DOHH2 (cell line): Measurements from ENCODE around the gene MARK3.

Source experiments
- H3F3A ChIP-seq: fragments of 200-600 bp; sonication (generic), shearing (Covaris generic); 2 replicates; pipeline ENCODE4 v1.6.0; 2016; ENCODE audit warnings: antibody characterized with exemption, mild to moderate bottlenecking; ENCODE audit not compliant: control insufficient read depth, insufficient read depth
- H3K27ac ChIP-seq: fragments of 200-600 bp; sonication (generic); 2 replicates; pipeline ENCODE4 v1.5.1; 2014; ENCODE audit warnings: low read depth, mild to moderate bottlenecking, low read length, moderate library complexity
- H3K27me3 ChIP-seq: fragments of 200-600 bp; sonication (generic); 2 replicates; pipeline ENCODE4 v1.6.1; 2014; ENCODE audit warnings: mild to moderate bottlenecking, low read length, mixed read lengths; ENCODE audit not compliant: control insufficient read depth
- H3K36me3 ChIP-seq: fragments of 200-600 bp; sonication (generic); 2 replicates; pipeline ENCODE4 v1.6.1; 2014; ENCODE audit warnings: mild to moderate bottlenecking, low read length, moderate library complexity, mixed read lengths; ENCODE audit not compliant: control insufficient read depth
- H3K4me1 ChIP-seq: fragments of 200-600 bp; sonication (generic); 2 replicates; pipeline ENCODE4 v1.6.1; 2014; ENCODE audit warnings: mild to moderate bottlenecking, low read length, mixed read lengths; ENCODE audit not compliant: control insufficient read depth
- H3K4me2 ChIP-seq: fragments of 200-600 bp; sonication (generic); 2 replicates; pipeline ENCODE4 v1.6.0; 2014; ENCODE audit warnings: mild to moderate bottlenecking, low read length, moderate library complexity
- H3K4me3 ChIP-seq: fragments of 200-600 bp; sonication (generic); 2 replicates; pipeline ENCODE4 v1.5.1; 2014; ENCODE audit warnings: mild to moderate bottlenecking, low read length, mixed read lengths
- H3K79me2 ChIP-seq: fragments of 200-600 bp; sonication (generic); 2 replicates; pipeline ENCODE4 v1.6.1; 2014; ENCODE audit warnings: mild to moderate bottlenecking, low read length, mixed read lengths; ENCODE audit not compliant: control insufficient read depth
- H3K9me2 ChIP-seq: fragments of 200-600 bp; sonication (generic); replicated peaks from 2 replicates; pipeline ENCODE4 v1.6.1; 2014; ENCODE audit warnings: mild to moderate bottlenecking, low read length, mixed read lengths; ENCODE audit not compliant: control insufficient read depth
- H3K9me3 ChIP-seq: fragments of 200-600 bp; sonication (generic); 2 replicates; pipeline ENCODE4 v1.6.1; 2014; ENCODE audit warnings: antibody characterized with exemption, low read length, mixed read lengths; ENCODE audit not compliant: control insufficient read depth, insufficient read depth
- H4K20me1 ChIP-seq: fragments of 200-600 bp; sonication (generic); 2 replicates; pipeline ENCODE4 v1.6.0; 2014; ENCODE audit warnings: low read depth, mild to moderate bottlenecking, antibody characterized with exemption, low read length, moderate library complexity; ENCODE audit not compliant: control insufficient read depth, insufficient read depth
- CTCF ChIP-seq: fragments of 200-600 bp; sonication (generic); IDR thresholded peaks from one replicate; pipeline ENCODE4 v1.5.1; 2014; ENCODE audit warnings: antibody characterized with exemption, mild to moderate bottlenecking, low read depth, low read length; ENCODE audit not compliant: poor library complexity, severe bottlenecking
- EZH2phosphoT487 ChIP-seq: fragments of 200-600 bp; sonication (generic); IDR thresholded peaks from 2 replicates; pipeline ENCODE4 v1.6.1; 2017; ENCODE audit warnings: borderline replicate concordance, mild to moderate bottlenecking, antibody characterized with exemption, low read length, moderate library complexity, mixed read lengths

The MARK3 gene

GRCh38 chr14:103519043-103519836 is 134.0 kb downstream of the MARK3 start:
- Histone ChIP-seq H4K20me1 (0 out of 2 replicates have a peak, but pooled peaks cover 6% of the 10 kb centered on the region), H3K9me3 (no peaks in the 10 kb centered on the region), H3K27me3 (peaks cover 25% of the 10 kb centered on the region), H3K36me3 (no peaks in the 10 kb centered on the region), H3K4me2 (no peak overlapping the region), H3F3A (peaks cover 11% of the 10 kb centered on the region), H3K27ac (no peak overlapping the region), H3K4me1 (peaks cover 23% of the 10 kb centered on the region), H3K4me3 (no peak overlapping the region), H3K79me2 (no peaks in the 10 kb centered on the region), H3K9me2 (no peaks in the 10 kb centered on the region)
- TF ChIP-seq CTCF, result no peak
- TF ChIP-seq EZH2phosphoT487, result no peak

DNA sequence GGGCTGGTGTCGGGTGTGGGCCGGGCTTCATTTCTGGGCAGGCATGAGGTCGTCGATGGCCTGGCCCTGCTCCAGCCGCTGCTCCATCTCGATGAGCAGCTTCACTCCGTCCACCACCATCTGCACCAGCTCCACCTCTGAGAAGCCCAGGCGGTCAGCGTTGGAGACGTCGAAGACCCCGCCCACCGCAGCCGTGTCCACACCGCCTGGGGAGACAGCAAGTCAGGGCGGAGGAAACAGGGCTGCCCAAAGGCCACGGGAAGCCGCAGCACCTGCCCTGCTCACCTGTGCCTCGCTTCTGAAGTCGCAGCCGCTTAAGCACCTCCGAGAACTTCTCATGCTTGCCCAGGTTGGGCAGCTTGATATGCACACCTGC is 134.6 kb downstream of the MARK3 start:
- no peak for TF ChIP-seq EZH2phosphoT487
- no peak for TF ChIP-seq CTCF
- Histone ChIP-seq H3K4me1 (peaks cover 23% of the 10 kb centered on the region), H4K20me1 (0 out of 2 replicates have a peak, but pooled peaks cover 6% of the 10 kb centered on the region), H3K9me3 (no peaks in the 10 kb centered on the region), H3K79me2 (no peaks in the 10 kb centered on the region), H3K4me3 (no peak overlapping the region), H3K36me3 (no peaks in the 10 kb centered on the region), H3K27me3 (peaks cover 25% of the 10 kb centered on the region), H3K27ac (no peak overlapping the region), H3K4me2 (peak overlapping the region; percentile 83; the same call in 1 of the 2 replicates), H3K9me2 (no peaks in the 10 kb centered on the region), H3F3A (peaks cover 11% of the 10 kb centered on the region)

- peak overlapping the region; percentile 83 for H3K4me2 ChIP-seq
- no peaks in the 10 kb centered on the region for H3K9me2 ChIP-seq
- H3K27me3 ChIP-seq, result peaks cover 25% of the 10 kb centered on the region
- no peak for TF ChIP-seq EZH2phosphoT487
- TF ChIP-seq CTCF, result no peak
- peak overlapping the region; percentile 71 for H3K4me3 ChIP-seq
- H3K27ac ChIP-seq, result no peak overlapping the region
- no peaks in the 10 kb centered on the region for H3K79me2 ChIP-seq
- H3K36me3 ChIP-seq, result no peaks in the 10 kb centered on the region
- H3K9me3 ChIP-seq, result no peaks in the 10 kb centered on the region
- H3K4me1 ChIP-seq, result peaks cover 23% of the 10 kb centered on the region
- 0 out of 2 replicates have a peak, but pooled peaks cover 6% of the 10 kb centered on the region for H4K20me1 ChIP-seq
- peaks cover 11% of the 10 kb centered on the region for H3F3A ChIP-seq
These were observed 135.0 kb downstream of the MARK3 start for GRCh38 chr14:103520269-103520656.
